Peyer's patch (tissue), 4 donors: ENCODE results near the gene STARD3NL. TPM values are rescaled to one million over a fixed set of nuclear protein-coding genes. Genes with fewer than 3 reads are reported as not detected.
"Not testable (repeated sequence)": the region's sequence is repeated elsewhere in the genome, so short reads cannot be mapped to it uniquely, and the experiment has no call there.

ENCODE experiments used
- DNase-seq, 3 donors: peaks; one replicate each; pipeline ENCODE4 v3.0.0-alpha.2; 2017 to 2019
- H3K27ac ChIP-seq, 4 donors: fragments of 200-600 bp; sonication (generic); one replicate each; pipeline ENCODE4 v1.5.1; 2016 to 2019
- H3K27me3 ChIP-seq, 2 donors: fragments of 200-600 bp; sonication (generic); one replicate each; pipeline ENCODE4 v1.5.1; 2019
- H3K36me3 ChIP-seq, 3 donors: fragments of 200-600 bp; sonication (generic); one replicate each; pipeline ENCODE4 v1.5.1; 2016 to 2019
- H3K4me1 ChIP-seq, 4 donors: fragments of 200-600 bp; sonication (generic); one replicate each; pipeline ENCODE4 v1.5.1; 2016 to 2019
- H3K4me3 ChIP-seq, 4 donors: fragments of 200-600 bp; sonication (generic); 1 replicate in 3 of 4; 2 replicates in 1 of 4; pipeline ENCODE4 v1.5.1; 2016 to 2019; ENCODE audit warnings: mild to moderate bottlenecking in 1 of 4
- H3K9me3 ChIP-seq, 4 donors: fragments of 200-600 bp; sonication (generic); one replicate each; pipeline ENCODE4 v1.5.1; 2016 to 2019; ENCODE audit warnings: mild to moderate bottlenecking in 1 of 4
- POLR2A ChIP-seq, 2 donors: fragments of 450-650 bp; IDR thresholded peaks; one replicate each; pipeline ENCODE4 v1.5.1; 2017; ENCODE audit warnings: antibody characterized with exemption in 2 of 2, mild to moderate bottlenecking in 2 of 2, moderate library complexity in 2 of 2
- total RNA-seq, 4 donors: library from RNA; depleted of rRNA; stranded (reverse); fragments of >200 nt; gene quantifications; one replicate each; pipeline ENCODE4 v1.1.0, GENCODE V29; 2016
- TF ChIP-seq, protein P1 (sequence below), 6 experiments: fragments of 450-650 bp in 4 of 6; fragments of 200-600 bp in 2 of 6; sonication (generic) in 1 of 6; IDR thresholded peaks; one replicate each; pipeline ENCODE4 v1.5.1; 2017 to 2019; ENCODE audit warnings: antibody characterized with exemption in 6 of 6, mild to moderate bottlenecking in 3 of 6, moderate library complexity in 1 of 6

The STARD3NL gene
- total RNA-seq, 4 donors from 2014 or later, result 18.9 to 47.1 (median 23.2) TPM

DNA sequence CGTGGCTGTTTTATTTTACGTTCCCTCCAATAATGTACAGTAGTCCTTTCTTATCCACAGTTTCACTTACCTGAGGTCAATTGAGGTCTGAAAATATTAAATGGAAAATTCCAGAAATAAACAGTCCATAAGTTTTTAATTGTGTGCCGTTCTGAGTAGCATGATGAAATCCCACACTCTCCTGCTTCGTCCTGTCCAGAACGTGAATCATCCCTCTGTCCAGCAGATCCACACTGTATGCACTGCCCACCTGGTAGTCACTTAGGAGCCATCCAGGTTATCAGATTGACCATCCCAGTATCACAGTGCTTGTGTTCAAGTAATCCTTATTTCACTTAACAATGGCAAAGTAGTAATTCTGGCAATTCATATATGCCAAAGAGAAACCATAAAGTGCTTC, 46.3 kb downstream of the STARD3NL start:
- TF ChIP-seq POLR2A (IDR thresholded peaks at IDR 0.05), result no peak
- TF ChIP-seq, protein P1, sequence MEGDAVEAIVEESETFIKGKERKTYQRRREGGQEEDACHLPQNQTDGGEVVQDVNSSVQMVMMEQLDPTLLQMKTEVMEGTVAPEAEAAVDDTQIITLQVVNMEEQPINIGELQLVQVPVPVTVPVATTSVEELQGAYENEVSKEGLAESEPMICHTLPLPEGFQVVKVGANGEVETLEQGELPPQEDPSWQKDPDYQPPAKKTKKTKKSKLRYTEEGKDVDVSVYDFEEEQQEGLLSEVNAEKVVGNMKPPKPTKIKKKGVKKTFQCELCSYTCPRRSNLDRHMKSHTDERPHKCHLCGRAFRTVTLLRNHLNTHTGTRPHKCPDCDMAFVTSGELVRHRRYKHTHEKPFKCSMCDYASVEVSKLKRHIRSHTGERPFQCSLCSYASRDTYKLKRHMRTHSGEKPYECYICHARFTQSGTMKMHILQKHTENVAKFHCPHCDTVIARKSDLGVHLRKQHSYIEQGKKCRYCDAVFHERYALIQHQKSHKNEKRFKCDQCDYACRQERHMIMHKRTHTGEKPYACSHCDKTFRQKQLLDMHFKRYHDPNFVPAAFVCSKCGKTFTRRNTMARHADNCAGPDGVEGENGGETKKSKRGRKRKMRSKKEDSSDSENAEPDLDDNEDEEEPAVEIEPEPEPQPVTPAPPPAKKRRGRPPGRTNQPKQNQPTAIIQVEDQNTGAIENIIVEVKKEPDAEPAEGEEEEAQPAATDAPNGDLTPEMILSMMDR (IDR thresholded peaks at IDR 0.05), result no peak
- Histone ChIP-seq H3K27me3 (no peaks in the 10 kb centered on the region), H3K4me1 (no peaks in the 10 kb centered on the region), H3K36me3 (peaks cover 0 to 38% (median 0%) of the 10 kb centered on the region in 3 donors), H3K4me3 (no peak overlapping the region), H3K9me3 (no peaks in the 10 kb centered on the region), H3K27ac (no peak overlapping the region)
- DNase-seq, result no peak

DNA sequence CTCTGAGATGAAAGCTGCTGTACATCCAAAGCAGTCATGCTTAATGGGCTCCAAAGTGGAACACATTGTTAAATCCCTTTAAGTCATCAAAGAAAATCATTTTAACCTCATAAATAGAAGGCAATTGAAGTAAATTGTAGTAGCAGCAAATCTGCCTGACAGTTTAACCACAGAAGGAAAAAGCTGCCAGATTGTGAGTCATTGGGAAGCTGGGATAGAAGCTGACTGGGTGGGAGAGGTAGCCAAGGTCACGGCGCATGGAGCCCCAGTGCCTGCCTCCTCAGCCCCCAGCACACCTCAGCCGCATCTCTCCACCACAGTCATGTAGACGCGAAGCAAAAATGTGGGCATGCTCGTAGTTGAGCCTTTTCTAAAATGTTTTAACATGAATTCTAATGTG, 51.3 kb downstream of the STARD3NL start:
- Histone ChIP-seq H3K27ac (peak overlapping the region in 2 of 4 donors; percentile 18 to 62), H3K36me3 (peaks cover 0 to 27% (median 0%) of the 10 kb centered on the region in 3 donors), H3K4me1 (no peaks in the 10 kb centered on the region), H3K9me3 (no peaks in the 10 kb centered on the region), H3K27me3 (no peaks in the 10 kb centered on the region), H3K4me3 (no peak overlapping the region)
- TF ChIP-seq POLR2A (IDR thresholded peaks at IDR 0.05), result no peak
- TF ChIP-seq, protein P1 (IDR thresholded peaks at IDR 0.05), result no peak
- no peak for DNase-seq

DNA sequence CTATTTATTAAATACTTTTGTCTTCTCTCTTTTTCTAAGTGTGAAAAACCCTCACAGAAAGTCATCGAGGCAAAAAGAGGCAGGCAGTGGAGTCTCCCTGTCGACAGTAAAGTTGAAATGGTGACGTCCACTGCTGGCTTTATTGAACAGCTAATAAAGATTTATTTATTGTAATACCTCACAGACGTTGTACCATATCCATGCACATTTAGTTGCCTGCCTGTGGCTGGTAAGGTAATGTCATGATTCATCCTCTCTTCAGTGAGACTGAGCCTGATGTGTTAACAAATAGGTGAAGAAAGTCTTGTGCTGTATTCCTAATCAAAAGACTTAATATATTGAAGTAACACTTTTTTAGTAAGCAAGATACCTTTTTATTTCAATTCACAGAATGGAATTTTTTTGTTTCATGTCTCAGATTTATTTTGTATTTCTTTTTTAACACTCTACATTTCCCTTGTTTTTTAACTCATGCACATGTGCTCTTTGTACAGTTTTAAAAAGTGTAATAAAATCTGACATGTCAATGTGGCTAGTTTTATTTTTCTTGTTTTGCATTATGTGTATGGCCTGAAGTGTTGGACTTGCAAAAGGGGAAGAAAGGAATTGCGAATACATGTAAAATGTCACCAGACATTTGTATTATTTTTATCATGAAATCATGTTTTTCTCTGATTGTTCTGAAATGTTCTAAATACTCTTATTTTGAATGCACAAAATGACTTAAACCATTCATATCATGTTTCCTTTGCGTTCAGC, 52.0 kb downstream of the STARD3NL start:
- Histone ChIP-seq H3K9me3 (no peaks in the 10 kb centered on the region), H3K27me3 (no peaks in the 10 kb centered on the region), H3K36me3 (peaks cover 0 to 25% (median 0%) of the 10 kb centered on the region in 3 donors), H3K4me1 (no peaks in the 10 kb centered on the region), H3K27ac (no peak overlapping the region), H3K4me3 (no peak overlapping the region)
- TF ChIP-seq, protein P1 (IDR thresholded peaks at IDR 0.05), result no peak
- TF ChIP-seq POLR2A (IDR thresholded peaks at IDR 0.05), result no peak
- no peak for DNase-seq

DNA sequence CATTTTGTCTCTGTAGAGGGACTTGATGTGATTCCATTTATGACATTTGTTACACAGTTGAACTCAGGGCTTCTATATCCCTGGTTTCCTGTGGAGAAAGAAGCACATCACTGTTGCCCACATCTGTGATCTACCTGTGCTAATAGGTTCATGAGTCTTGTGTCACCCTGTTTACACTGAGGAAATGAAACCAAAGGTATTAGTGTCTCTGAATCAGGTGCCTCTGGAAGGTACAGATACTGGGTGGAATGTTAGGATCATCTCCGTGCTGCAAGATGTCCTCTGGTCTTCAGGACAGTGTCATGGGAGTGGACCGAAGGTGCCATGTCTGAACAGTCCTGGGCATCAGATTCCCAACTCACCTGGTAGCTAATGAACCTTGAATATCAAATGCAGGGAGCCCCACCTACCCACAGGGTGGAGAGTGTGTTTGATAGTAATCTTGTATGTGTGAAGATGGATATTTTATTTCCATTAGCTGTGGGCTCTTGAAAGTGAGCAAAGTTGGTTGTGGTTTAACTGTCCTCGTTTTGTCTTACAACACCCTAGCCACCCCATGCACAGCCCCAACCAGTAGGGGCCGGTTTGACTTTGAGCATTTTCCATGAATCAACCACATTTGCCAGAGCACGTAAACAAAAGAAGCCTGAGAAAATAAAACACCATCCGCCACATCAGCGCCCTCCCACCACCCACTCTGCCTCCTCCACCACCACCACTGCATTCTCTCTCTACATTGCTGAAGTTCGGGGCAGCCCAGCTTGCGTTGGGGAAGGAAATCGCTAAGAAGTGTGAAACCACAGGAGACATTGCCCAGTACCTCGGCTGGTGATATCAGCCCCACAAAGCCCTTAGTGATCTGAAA, 54.7 kb downstream of the STARD3NL start:
- Histone ChIP-seq H3K4me3 (no peak overlapping the region), H3K9me3 (no peaks in the 10 kb centered on the region), H3K27ac (peak overlapping the region; percentile 38 to 80 (median 54)), H3K36me3 (peaks cover 0 to 17% (median 0%) of the 10 kb centered on the region in 3 donors), H3K4me1 (no peaks in the 10 kb centered on the region), H3K27me3 (no peaks in the 10 kb centered on the region)
- TF ChIP-seq, protein P1 (IDR thresholded peaks at IDR 0.05), result peak in 1 of 6 experiments; percentile 28
- TF ChIP-seq POLR2A (IDR thresholded peaks at IDR 0.05), result no peak
- peak; percentile 52 to 86 (median 58) for DNase-seq

DNA sequence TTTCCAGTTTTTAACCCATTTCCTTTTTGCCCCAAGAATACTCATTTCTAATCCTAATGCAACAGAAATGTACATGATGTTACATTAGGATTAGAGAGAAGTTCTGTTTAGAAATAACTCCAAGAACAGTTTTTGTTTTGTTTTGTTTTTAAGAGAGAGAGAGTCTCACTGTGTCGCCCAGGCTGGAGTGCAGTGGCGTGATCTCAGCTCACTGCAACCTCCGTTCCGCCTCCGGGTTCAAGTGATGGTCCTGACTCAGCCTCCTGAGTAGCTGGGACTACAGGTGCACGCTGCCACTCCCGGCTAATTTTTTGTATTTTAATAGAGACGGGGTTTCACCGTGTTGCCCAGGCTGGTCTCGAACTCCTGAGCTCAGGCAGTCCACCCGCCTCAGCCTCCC, 56.7 kb downstream of the STARD3NL start:
- DNase-seq, H3K4me1 ChIP-seq, H3K9me3 ChIP-seq, H3K27me3 ChIP-seq, H3K4me3 ChIP-seq, H3K36me3 ChIP-seq: not testable (repeated sequence)
- peak overlapping the region in 2 of 4 donors; percentile 8 to 28 for H3K27ac ChIP-seq

DNA sequence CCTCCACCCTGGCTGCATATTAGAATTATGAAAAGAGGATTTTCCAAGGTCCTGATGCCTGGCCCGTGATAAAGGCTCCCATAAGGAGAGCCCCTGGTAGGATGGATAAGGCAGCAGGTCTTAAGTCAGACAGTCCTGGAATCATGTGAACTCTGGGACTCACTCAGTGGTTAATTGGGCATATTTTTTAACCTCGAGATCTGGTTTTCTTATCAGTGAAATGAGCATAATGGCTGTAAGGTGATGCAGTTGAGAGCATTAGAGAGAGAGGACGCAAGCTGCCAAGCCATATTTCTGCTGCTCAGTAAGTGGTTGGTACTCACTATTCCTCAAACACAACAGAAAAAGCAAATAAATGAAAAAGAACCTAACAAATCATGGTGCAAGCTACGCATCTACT, 57.6 kb downstream of the STARD3NL start:
- no peaks in the 10 kb centered on the region for H3K4me1 ChIP-seq
- peaks cover 0 to 2% (median 0%) of the 10 kb centered on the region in 3 donors for H3K36me3 ChIP-seq
- H3K27me3 ChIP-seq, result no peaks in the 10 kb centered on the region
- no peaks in the 10 kb centered on the region for H3K9me3 ChIP-seq
- TF ChIP-seq, protein P1 (IDR thresholded peaks at IDR 0.05), result no peak
- TF ChIP-seq POLR2A (IDR thresholded peaks at IDR 0.05), result no peak
- no peak for DNase-seq
- H3K4me3 ChIP-seq, result no peak overlapping the region
- no peak overlapping the region for H3K27ac ChIP-seq

DNA sequence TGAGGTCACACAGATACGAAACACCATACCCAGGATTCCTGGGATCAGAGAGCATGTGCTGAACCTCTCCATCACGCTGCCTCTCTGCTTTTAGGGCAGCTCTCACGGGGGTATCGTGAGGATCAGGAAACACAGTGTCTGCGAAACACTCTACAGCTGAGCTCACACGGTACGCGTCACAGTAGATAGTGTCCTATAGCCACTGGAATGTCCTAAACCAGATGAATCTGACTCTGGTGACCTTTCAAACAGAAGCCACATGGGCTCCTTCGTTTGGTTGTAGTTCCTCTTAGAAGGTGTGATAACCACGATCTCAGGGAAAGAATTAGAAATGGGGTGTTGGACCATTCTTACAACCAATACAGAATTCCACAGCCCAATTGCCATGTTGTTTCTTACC, 61.1 kb downstream of the STARD3NL start:
- H3K27ac ChIP-seq, DNase-seq, H3K9me3 ChIP-seq, H3K4me1 ChIP-seq, H3K27me3 ChIP-seq, H3K36me3 ChIP-seq, H3K4me3 ChIP-seq: not testable (repeated sequence)
